ENCODE results near the gene KCNK10. TPM values are rescaled to one million over a fixed set of nuclear protein-coding genes. Genes with fewer than 3 reads are reported as not detected.

The KCNK10 gene
- not detected in 2 replicates for total RNA-seq

GRCh38 chr14:88323086-88323522 lies at the start of gene KCNK10:
KCNK10 (minus strand) TSS chr14:88323269; CDS start chr14:88322798, 471 bp downstream.
- Mint-ChIP-seq H3K27me3 (peaks cover 46% of the 10 kb centered on the region), H3K4me3 (peak within 1 kb of the TSS; percentile 63), H3K4me1 (peaks cover 2% of the 10 kb centered on the region), H3K36me3 (ENCODE audit: low read depth) (no peaks in the 10 kb centered on the region), H3K9me3 (no peaks in the 10 kb centered on the region), H3K27ac (no peak within 1 kb of the TSS)
- DNase-seq: no peak
- intact Hi-C loops (cut with micrococcal nuclease): no loop called here

- Mint-ChIP-seq H3K27me3 (peaks cover 24% of the 10 kb centered on the region), H3K27ac (no peak overlapping the region), H3K4me3 (no peak overlapping the region), H3K9me3 (no peaks in the 10 kb centered on the region), H3K4me1 (no peaks in the 10 kb centered on the region), H3K36me3 (ENCODE audit: low read depth) (no peaks in the 10 kb centered on the region)
- DNase-seq: no peak
- intact Hi-C loops (cut with micrococcal nuclease): no loop called here
Observed at GRCh38 chr14:88369496-88369895, 46.4 kb upstream of the KCNK10 start.

- Mint-ChIP-seq H3K9me3 (peaks cover 5% of the 10 kb centered on the region), H3K4me1 (no peaks in the 10 kb centered on the region), H3K27me3 (peaks cover 10% of the 10 kb centered on the region), H3K4me3 (no peak overlapping the region), H3K36me3 (ENCODE audit: low read depth) (no peaks in the 10 kb centered on the region), H3K27ac (no peak overlapping the region)
- DNase-seq: no peak
- intact Hi-C loops (cut with micrococcal nuclease): no loop called here
Observed at GRCh38 chr14:88364710-88365413, 41.8 kb upstream of the KCNK10 start.

- DNase-seq: no peak
- H3K36me3 Mint-ChIP-seq (ENCODE audit: low read depth): no peaks in the 10 kb centered on the region
- H3K4me3 Mint-ChIP-seq: no peak overlapping the region
- H3K4me1 Mint-ChIP-seq: no peaks in the 10 kb centered on the region
- intact Hi-C loops (cut with micrococcal nuclease): no loop called here
- no peak overlapping the region for H3K27ac Mint-ChIP-seq
- H3K27me3 Mint-ChIP-seq: peaks cover 9% of the 10 kb centered on the region
- peaks cover 5% of the 10 kb centered on the region for H3K9me3 Mint-ChIP-seq
Observed at GRCh38 chr14:88363644-88364043, 40.6 kb upstream of the KCNK10 start.

- Mint-ChIP-seq H3K27me3 (peaks cover 2% of the 10 kb centered on the region), H3K27ac (no peak overlapping the region), H3K36me3 (ENCODE audit: low read depth) (no peaks in the 10 kb centered on the region), H3K4me1 (no peaks in the 10 kb centered on the region), H3K9me3 (peaks cover 5% of the 10 kb centered on the region), H3K4me3 (no peak overlapping the region)
- DNase-seq: no peak
- intact Hi-C loops (cut with micrococcal nuclease): no loop called here
Observed at GRCh38 chr14:88359500-88359899, 36.4 kb upstream of the KCNK10 start.

GRCh38 chr14:88354358-88354757 lies 31.3 kb upstream of the KCNK10 start:
- no peaks in the 10 kb centered on the region for H3K4me1 Mint-ChIP-seq
- intact Hi-C loops (cut with micrococcal nuclease): no loop called here
- no peak overlapping the region for H3K4me3 Mint-ChIP-seq
- H3K9me3 Mint-ChIP-seq: no peaks in the 10 kb centered on the region
- no peak for DNase-seq
- no peaks in the 10 kb centered on the region for H3K27me3 Mint-ChIP-seq
- H3K27ac Mint-ChIP-seq: no peak overlapping the region
- no peaks in the 10 kb centered on the region for H3K36me3 Mint-ChIP-seq (ENCODE audit: low read depth)

- no peak overlapping the region for H3K4me3 Mint-ChIP-seq
- H3K4me1 Mint-ChIP-seq: no peaks in the 10 kb centered on the region
- DNase-seq: no peak
- no peaks in the 10 kb centered on the region for H3K27me3 Mint-ChIP-seq
- no peaks in the 10 kb centered on the region for H3K36me3 Mint-ChIP-seq (ENCODE audit: low read depth)
- no peak overlapping the region for H3K27ac Mint-ChIP-seq
- H3K9me3 Mint-ChIP-seq: no peaks in the 10 kb centered on the region
- intact Hi-C loops (cut with micrococcal nuclease): no loop called here
Observed at GRCh38 chr14:88352698-88353097, 29.6 kb upstream of the KCNK10 start.

- Mint-ChIP-seq H3K27ac (no peak overlapping the region), H3K9me3 (no peaks in the 10 kb centered on the region), H3K4me3 (no peak overlapping the region), H3K27me3 (no peaks in the 10 kb centered on the region), H3K4me1 (no peaks in the 10 kb centered on the region), H3K36me3 (ENCODE audit: low read depth) (no peaks in the 10 kb centered on the region)
- DNase-seq: no peak
- intact Hi-C loops (cut with micrococcal nuclease): no loop called here
Observed at GRCh38 chr14:88351966-88352691, 29.1 kb upstream of the KCNK10 start.

GRCh38 chr14:88348546-88348945 lies 25.5 kb upstream of the KCNK10 start:
- Mint-ChIP-seq H3K27me3 (no peaks in the 10 kb centered on the region), H3K36me3 (ENCODE audit: low read depth) (no peaks in the 10 kb centered on the region), H3K9me3 (no peaks in the 10 kb centered on the region), H3K4me1 (no peaks in the 10 kb centered on the region), H3K4me3 (no peak overlapping the region), H3K27ac (no peak overlapping the region)
- DNase-seq: no peak
- intact Hi-C loops (cut with micrococcal nuclease): no loop called here

GRCh38 chr14:88346048-88346639 lies 23.1 kb upstream of the KCNK10 start:
- intact Hi-C loops (cut with micrococcal nuclease): no loop called here
- H3K4me3 Mint-ChIP-seq: no peak overlapping the region

GRCh38 chr14:88342980-88343379 lies 19.9 kb upstream of the KCNK10 start:
- H3K36me3 Mint-ChIP-seq (ENCODE audit: low read depth): no peaks in the 10 kb centered on the region
- no peak overlapping the region for H3K4me3 Mint-ChIP-seq
- no peaks in the 10 kb centered on the region for H3K9me3 Mint-ChIP-seq
- H3K27ac Mint-ChIP-seq: no peak overlapping the region
- intact Hi-C loops (cut with micrococcal nuclease): no loop called here
- no peaks in the 10 kb centered on the region for H3K4me1 Mint-ChIP-seq
- H3K27me3 Mint-ChIP-seq: peaks cover 2% of the 10 kb centered on the region
- DNase-seq: no peak

More at GRCh38 chr14:88346048-88346639, 23.1 kb upstream of the KCNK10 start:
- DNase-seq: no peak
- H3K27me3 Mint-ChIP-seq: peaks cover under 1% of the 10 kb centered on the region
- H3K36me3 Mint-ChIP-seq (ENCODE audit: low read depth): no peaks in the 10 kb centered on the region
- no peaks in the 10 kb centered on the region for H3K9me3 Mint-ChIP-seq
- no peak overlapping the region for H3K27ac Mint-ChIP-seq
- H3K4me1 Mint-ChIP-seq: no peaks in the 10 kb centered on the region

GRCh38 chr14:88340357-88340756 lies 17.3 kb upstream of the KCNK10 start:
- DNase-seq: no peak
- peaks cover 2% of the 10 kb centered on the region for H3K27me3 Mint-ChIP-seq
- H3K27ac Mint-ChIP-seq: no peak overlapping the region
- no peaks in the 10 kb centered on the region for H3K36me3 Mint-ChIP-seq (ENCODE audit: low read depth)
- H3K4me1 Mint-ChIP-seq: no peaks in the 10 kb centered on the region
- H3K4me3 Mint-ChIP-seq: no peak overlapping the region
- intact Hi-C loops (cut with micrococcal nuclease): no loop called here
- H3K9me3 Mint-ChIP-seq: no peaks in the 10 kb centered on the region

GRCh38 chr14:88333036-88333435 lies 10.0 kb upstream of the KCNK10 start:
- H3K27ac Mint-ChIP-seq: no peak overlapping the region
- peaks cover 25% of the 10 kb centered on the region for H3K27me3 Mint-ChIP-seq
- intact Hi-C loops (cut with micrococcal nuclease): no loop called here
- H3K9me3 Mint-ChIP-seq: no peaks in the 10 kb centered on the region
- H3K4me3 Mint-ChIP-seq: no peak overlapping the region
- no peaks in the 10 kb centered on the region for H3K4me1 Mint-ChIP-seq
- H3K36me3 Mint-ChIP-seq (ENCODE audit: low read depth): no peaks in the 10 kb centered on the region
- no peak for DNase-seq

- Mint-ChIP-seq H3K27ac (no peak overlapping the region), H3K36me3 (ENCODE audit: low read depth) (no peaks in the 10 kb centered on the region), H3K27me3 (peaks cover 66% of the 10 kb centered on the region), H3K4me1 (peaks cover 2% of the 10 kb centered on the region), H3K9me3 (no peaks in the 10 kb centered on the region), H3K4me3 (no peak overlapping the region)
- DNase-seq: no peak
- intact Hi-C loops (cut with micrococcal nuclease): no loop called here
Observed at GRCh38 chr14:88327497-88327896, 4.4 kb upstream of the KCNK10 start.
